Endothelial cell of umbilical vein (primary cell): Measurements from ENCODE around the gene BCO2. TPM values are rescaled to one million over a fixed set of nuclear protein-coding genes. Genes with fewer than 3 reads are reported as not detected.

ENCODE experiments used
- BruUV-seq: library from RNA; stranded (reverse); fragments of 400-500 nt; replicated peaks from 2 replicates; lab custom pipeline; 2021; lab: Mats Ljungman, UMichigan
- CTCF ChIA-PET: fragments of 300-600, 350-600 bp; sonication (Branson Sonifier 250); formaldehyde crosslinking; loops from one replicate; lab custom pipeline; 2021; ENCODE audit warnings: antibody characterized with exemption, inconsistent platforms; lab: Charles Lee
- POLR2A ChIA-PET: fragments of 300-600, 350-600 bp; sonication (Branson Sonifier 250); formaldehyde crosslinking; loops from one replicate; lab custom pipeline; 2021; ENCODE audit warnings: antibody characterized with exemption, inconsistent platforms; lab: Charles Lee
- DNase-seq: peaks from one replicate; pipeline ENCODE4 v3.0.0-alpha.2; 2011; ENCODE audit warnings: low read depth, low spot score
- FAIRE-seq: peaks from 2 replicates; lab custom pipeline; 2011; peaks lifted over from hg19 to GRCh38; lab: Jason Lieb, UNC
- H2AFZ ChIP-seq: 2 replicates; pipeline ENCODE4 v1.6.0; 2012; ENCODE audit warnings: low read depth, low read length, control low read depth, inconsistent platforms
- H3K27ac ChIP-seq: 2 replicates; pipeline ENCODE4 v1.5.1; 2011; ENCODE audit warnings: low read depth, mild to moderate bottlenecking, control low read depth, low read length, moderate library complexity; ENCODE audit not compliant: insufficient read depth
- H3K27me3 ChIP-seq, 2 experiments: 2 replicates each; pipeline versions ENCODE4 v1.6.0 to v1.6.1; 2011; ENCODE audit warnings: low read length in 2 of 2, mixed read lengths in 1 of 2; ENCODE audit not compliant: control insufficient read depth in 2 of 2, insufficient read depth in 2 of 2
- H3K36me3 ChIP-seq, 2 experiments: 2 replicates in 1 of 2; 3 replicates in 1 of 2; pipeline ENCODE4 v1.5.1; 2011; ENCODE audit warnings: low read length in 2 of 2, mild to moderate bottlenecking in 1 of 2, moderate library complexity in 1 of 2; ENCODE audit not compliant: control insufficient read depth in 2 of 2, insufficient read depth in 2 of 2; ENCODE audit errors: extremely low read depth in 1 of 2
- H3K4me1 ChIP-seq: 3 replicates; pipeline ENCODE4 v1.5.1; 2011; ENCODE audit warnings: mild to moderate bottlenecking, low read length; ENCODE audit not compliant: control insufficient read depth, insufficient read depth; ENCODE audit errors: extremely low read depth
- H3K4me2 ChIP-seq: 2 replicates; pipeline ENCODE4 v1.6.1; 2011; ENCODE audit warnings: low read length, control low read depth, mixed read lengths; ENCODE audit not compliant: insufficient read depth
- H3K4me3 ChIP-seq, 3 experiments: fragments of 200-600 bp in 1 of 3; sonication (generic), shearing (Covaris generic) in 1 of 3; replicated peaks in 1 of 3; 2 replicates each; pipeline ENCODE4 v1.5.1; 2011 to 2016; ENCODE audit warnings: control low read depth in 3 of 3, low read length in 3 of 3, mild to moderate bottlenecking in 2 of 3, inconsistent platforms in 1 of 3, low read depth in 1 of 3, moderate library complexity in 1 of 3; ENCODE audit not compliant: insufficient read depth in 1 of 3
- H3K79me2 ChIP-seq: 2 replicates; pipeline ENCODE4 v1.6.0; 2012; ENCODE audit warnings: low read length, inconsistent platforms; ENCODE audit not compliant: control insufficient read depth, insufficient read depth
- H3K9ac ChIP-seq: replicated peaks from 2 replicates; pipeline ENCODE3; 2011; ENCODE audit warnings: low read length, control low read depth; ENCODE audit not compliant: insufficient read depth; ENCODE audit errors: extremely low read depth
- H3K9me1 ChIP-seq: replicated peaks from 3 replicates; pipeline ENCODE4 v1.6.0; 2011; ENCODE audit warnings: mild to moderate bottlenecking, low read length; ENCODE audit not compliant: control insufficient read depth, insufficient read depth; ENCODE audit errors: extremely low read depth
- H3K9me3 ChIP-seq: replicated peaks from 2 replicates; pipeline ENCODE4 v1.5.1; 2012; ENCODE audit warnings: low read length, inconsistent platforms; ENCODE audit not compliant: control insufficient read depth, insufficient read depth
- H4K20me1 ChIP-seq: replicated peaks from 2 replicates; pipeline ENCODE3; 2011; ENCODE audit warnings: mild to moderate bottlenecking, low read length; ENCODE audit not compliant: control insufficient read depth, insufficient read depth; ENCODE audit errors: extremely low read depth
- EZH2 ChIP-seq: IDR thresholded peaks from 2 replicates; pipeline ENCODE4 v1.6.1; 2012; ENCODE audit warnings: borderline replicate concordance, low read depth, mild to moderate bottlenecking, moderate library complexity, low read length, inconsistent platforms; ENCODE audit not compliant: severe bottlenecking
- FOS ChIP-seq: IDR thresholded peaks from 2 replicates; pipeline ENCODE4 v1.6.1; 2011; ENCODE audit warnings: mild to moderate bottlenecking, low read length, moderate library complexity, borderline replicate concordance; ENCODE audit not compliant: insufficient read depth
- GATA2 ChIP-seq: IDR thresholded peaks from 2 replicates; pipeline ENCODE4 v1.7.0; 2011; ENCODE audit warnings: low read depth, mild to moderate bottlenecking, moderate library complexity, mixed read lengths, low read length; ENCODE audit not compliant: insufficient read length, insufficient read depth
- JUN ChIP-seq: IDR thresholded peaks from 2 replicates; pipeline ENCODE4 v1.6.1; 2011; ENCODE audit warnings: borderline replicate concordance, low read depth; ENCODE audit not compliant: insufficient read length, insufficient read depth
- MYC ChIP-seq: IDR thresholded peaks from one replicate; pipeline ENCODE4 v1.6.1; 2011; ENCODE audit warnings: mild to moderate bottlenecking, low read depth, low read length
- POLR2A ChIP-seq: IDR thresholded peaks from 2 replicates; pipeline ENCODE4 v1.6.1; 2012; ENCODE audit warnings: low read depth, mild to moderate bottlenecking, control low read depth, low read length
- POLR2AphosphoS5 ChIP-seq: IDR thresholded peaks from 2 replicates; pipeline ENCODE4 v1.6.1; 2012; ENCODE audit warnings: low read depth, mild to moderate bottlenecking, control low read depth, low read length, moderate library complexity; ENCODE audit not compliant: insufficient read depth
- dilution Hi-C: fragments of 300-500 bp; cut with MboI; formaldehyde crosslinking; loops from one replicate; pipeline ENCODE4 v1.15.0; 2019; ENCODE audit warnings: low sequenced_read_pairs; ENCODE audit not compliant: extremely low pct_ligation_motif_present
- intact Hi-C: fragments of 100-400 bp; cut with micrococcal nuclease; formaldehyde crosslinking; loops from one replicate; pipeline ENCODE4 v1.10.0; 2022
- polyA plus RNA-seq, 4 experiments: library from polyadenylated mRNA; depleted of rRNA in 3 of 4; stranded (reverse) in 3 of 4; unstranded in 1 of 4; fragments of >200 nt; gene quantifications; 2 replicates each; pipeline versions ENCODE4 v1.2.1 to v1.2.3, GENCODE V29; 2011 to 2012; ENCODE audit warnings: missing spikeins in 1 of 4
- total RNA-seq: library from RNA; stranded (reverse); gene quantifications from 2 replicates; pipeline ENCODE4 v1.2.3, GENCODE V29; 2021
- TF ChIP-seq, protein P1 (sequence below), 2 donors: IDR thresholded peaks; 1 replicate in 1 of 2; 2 replicates in 1 of 2; pipeline ENCODE4 v1.5.1; 2011; ENCODE audit warnings: low read length in 2 of 2, mild to moderate bottlenecking in 2 of 2, moderate library complexity in 2 of 2, control low read depth in 1 of 2, inconsistent platforms in 1 of 2, low read depth in 1 of 2; ENCODE audit not compliant: insufficient read depth in 1 of 2; ENCODE audit errors: extremely low read depth in 1 of 2
- TF ChIP-seq, protein P2 (sequence below): IDR thresholded peaks from 2 replicates; pipeline ENCODE4 v1.6.1; 2011; ENCODE audit not compliant: insufficient read depth, insufficient read length

The BCO2 gene
- total and polyA plus RNA-seq, 2 donors (not counting 3 experiments of a cell fraction or from before 2014, with no cell fraction given) = 0.58 to 1.9 TPM

DNA sequence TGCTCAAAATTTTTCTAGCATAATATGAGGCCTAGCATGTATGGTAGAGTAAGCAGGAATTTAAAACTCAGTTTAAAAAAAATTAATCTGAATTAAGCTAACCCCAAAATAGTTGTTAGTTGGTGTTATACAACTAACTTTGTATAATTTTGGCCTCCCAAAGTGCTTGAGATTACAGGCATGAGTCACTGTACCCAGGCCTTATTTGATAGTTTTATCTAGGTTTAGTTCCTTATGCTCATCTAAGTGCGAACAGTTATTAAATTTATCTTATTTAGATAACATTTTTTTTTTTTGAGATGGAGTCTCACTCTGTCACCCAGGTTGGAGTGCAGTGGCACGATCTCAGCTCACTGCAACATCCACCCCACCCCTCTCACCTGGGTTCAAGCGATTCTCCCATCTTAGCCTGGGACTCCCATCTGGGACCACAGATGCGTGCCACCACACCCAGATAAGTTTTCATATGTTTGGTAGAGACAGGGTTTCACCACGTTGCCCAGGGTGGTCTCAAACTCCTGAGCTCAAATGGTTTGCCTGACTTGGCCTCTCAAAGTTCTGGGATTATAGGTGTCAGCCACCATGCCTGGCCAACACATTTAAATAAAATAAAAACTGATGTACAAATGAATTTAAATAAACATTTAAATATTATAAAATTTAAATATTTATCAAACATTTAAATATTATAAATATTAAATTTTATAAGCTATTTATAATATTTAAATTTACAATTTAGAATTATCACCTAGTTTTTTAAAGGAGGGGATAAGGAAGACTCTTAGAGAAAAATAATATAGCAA is 19.0 kb upstream of the BCO2 start:
- no peak overlapping the region for H3K4me2 ChIP-seq
- FAIRE-seq (no peak), DNase-seq (no peak)
- intact Hi-C loops = no loop called here
- no peaks in the 10 kb centered on the region for H3K79me2 ChIP-seq
- no peaks in the 10 kb centered on the region for H4K20me1 ChIP-seq
- CTCF ChIA-PET = interaction anchor here (1.1 to 2.6 kb wide), 10 partner anchors 9 to 43 kb away, joined by 3 to 20 read pairs (median 4); partner anchors contain the start of gene BCO2
- POLR2A ChIA-PET = no interaction called here
- H3K9me1 ChIP-seq = no peaks in the 10 kb centered on the region
- peaks cover 10% of the 10 kb centered on the region for H3K4me1 ChIP-seq
- H2AFZ ChIP-seq = no peak overlapping the region
- TF ChIP-seq, protein P1, sequence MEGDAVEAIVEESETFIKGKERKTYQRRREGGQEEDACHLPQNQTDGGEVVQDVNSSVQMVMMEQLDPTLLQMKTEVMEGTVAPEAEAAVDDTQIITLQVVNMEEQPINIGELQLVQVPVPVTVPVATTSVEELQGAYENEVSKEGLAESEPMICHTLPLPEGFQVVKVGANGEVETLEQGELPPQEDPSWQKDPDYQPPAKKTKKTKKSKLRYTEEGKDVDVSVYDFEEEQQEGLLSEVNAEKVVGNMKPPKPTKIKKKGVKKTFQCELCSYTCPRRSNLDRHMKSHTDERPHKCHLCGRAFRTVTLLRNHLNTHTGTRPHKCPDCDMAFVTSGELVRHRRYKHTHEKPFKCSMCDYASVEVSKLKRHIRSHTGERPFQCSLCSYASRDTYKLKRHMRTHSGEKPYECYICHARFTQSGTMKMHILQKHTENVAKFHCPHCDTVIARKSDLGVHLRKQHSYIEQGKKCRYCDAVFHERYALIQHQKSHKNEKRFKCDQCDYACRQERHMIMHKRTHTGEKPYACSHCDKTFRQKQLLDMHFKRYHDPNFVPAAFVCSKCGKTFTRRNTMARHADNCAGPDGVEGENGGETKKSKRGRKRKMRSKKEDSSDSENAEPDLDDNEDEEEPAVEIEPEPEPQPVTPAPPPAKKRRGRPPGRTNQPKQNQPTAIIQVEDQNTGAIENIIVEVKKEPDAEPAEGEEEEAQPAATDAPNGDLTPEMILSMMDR (IDR thresholded peaks at IDR 0.05; ENCODE audit: extremely low read depth in 1 of 2, insufficient read depth in 1 of 2, low read depth in 1 of 2, low read length in 2 of 2) = no peak
- TF ChIP-seq JUN (no peak), POLR2A (no peak), POLR2AphosphoS5 (no peak), FOS (no peak), MYC (no peak), GATA2 (no peak), EZH2 (no peak)
- TF ChIP-seq, protein P2, sequence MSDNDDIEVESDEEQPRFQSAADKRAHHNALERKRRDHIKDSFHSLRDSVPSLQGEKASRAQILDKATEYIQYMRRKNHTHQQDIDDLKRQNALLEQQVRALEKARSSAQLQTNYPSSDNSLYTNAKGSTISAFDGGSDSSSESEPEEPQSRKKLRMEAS = no peak
- peak overlapping the region; percentile 84 for H3K27ac ChIP-seq
- no peak overlapping the region for H3K4me3 ChIP-seq
- dilution Hi-C loops = no loop called here
- H3K27me3 ChIP-seq = no peaks in the 10 kb centered on the region
- H3K36me3 ChIP-seq = no peaks in the 10 kb centered on the region
- H3K9ac ChIP-seq = no peak overlapping the region
- no TSS peak for BruUV-seq
- H3K9me3 ChIP-seq = no peaks in the 10 kb centered on the region
